ENCODE results near the gene MINK1.

Gene MINK1

DNA sequence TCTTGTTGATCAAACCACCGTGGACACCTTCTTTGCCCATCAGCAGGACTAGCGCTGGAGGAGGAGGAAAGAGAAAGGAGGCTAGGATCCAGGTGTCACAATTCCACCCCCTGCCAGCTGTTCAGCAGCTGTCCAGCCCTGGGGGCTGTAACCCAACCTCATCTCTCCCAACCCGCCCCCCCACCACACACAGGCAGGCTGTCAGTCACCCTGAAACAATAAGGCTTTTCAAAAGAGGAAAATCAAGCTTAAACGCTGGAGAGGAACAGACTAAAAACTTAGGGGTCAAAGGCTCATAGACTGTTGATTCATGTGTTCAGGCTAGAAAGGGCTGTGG, 112.8 kb downstream of the MINK1 start:
- TF ChIP-seq, protein P1, sequence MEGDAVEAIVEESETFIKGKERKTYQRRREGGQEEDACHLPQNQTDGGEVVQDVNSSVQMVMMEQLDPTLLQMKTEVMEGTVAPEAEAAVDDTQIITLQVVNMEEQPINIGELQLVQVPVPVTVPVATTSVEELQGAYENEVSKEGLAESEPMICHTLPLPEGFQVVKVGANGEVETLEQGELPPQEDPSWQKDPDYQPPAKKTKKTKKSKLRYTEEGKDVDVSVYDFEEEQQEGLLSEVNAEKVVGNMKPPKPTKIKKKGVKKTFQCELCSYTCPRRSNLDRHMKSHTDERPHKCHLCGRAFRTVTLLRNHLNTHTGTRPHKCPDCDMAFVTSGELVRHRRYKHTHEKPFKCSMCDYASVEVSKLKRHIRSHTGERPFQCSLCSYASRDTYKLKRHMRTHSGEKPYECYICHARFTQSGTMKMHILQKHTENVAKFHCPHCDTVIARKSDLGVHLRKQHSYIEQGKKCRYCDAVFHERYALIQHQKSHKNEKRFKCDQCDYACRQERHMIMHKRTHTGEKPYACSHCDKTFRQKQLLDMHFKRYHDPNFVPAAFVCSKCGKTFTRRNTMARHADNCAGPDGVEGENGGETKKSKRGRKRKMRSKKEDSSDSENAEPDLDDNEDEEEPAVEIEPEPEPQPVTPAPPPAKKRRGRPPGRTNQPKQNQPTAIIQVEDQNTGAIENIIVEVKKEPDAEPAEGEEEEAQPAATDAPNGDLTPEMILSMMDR (IDR thresholded peaks at IDR 0.05) = no peak
- TF ChIP-seq ZFX (IDR thresholded peaks at IDR 0.05; ENCODE audit: borderline replicate concordance) = no peak
- peak overlapping the region; percentile 100 for H3K27ac ChIP-seq

GRCh38 chr17:4946312-4946976, 113.3 kb downstream of the MINK1 start:
- no peak for TF ChIP-seq ZFX (IDR thresholded peaks at IDR 0.05; ENCODE audit: borderline replicate concordance)
- TF ChIP-seq, protein P1 (IDR thresholded peaks at IDR 0.05) = no peak
- peak overlapping the region; percentile 100 for H3K27ac ChIP-seq

DNA sequence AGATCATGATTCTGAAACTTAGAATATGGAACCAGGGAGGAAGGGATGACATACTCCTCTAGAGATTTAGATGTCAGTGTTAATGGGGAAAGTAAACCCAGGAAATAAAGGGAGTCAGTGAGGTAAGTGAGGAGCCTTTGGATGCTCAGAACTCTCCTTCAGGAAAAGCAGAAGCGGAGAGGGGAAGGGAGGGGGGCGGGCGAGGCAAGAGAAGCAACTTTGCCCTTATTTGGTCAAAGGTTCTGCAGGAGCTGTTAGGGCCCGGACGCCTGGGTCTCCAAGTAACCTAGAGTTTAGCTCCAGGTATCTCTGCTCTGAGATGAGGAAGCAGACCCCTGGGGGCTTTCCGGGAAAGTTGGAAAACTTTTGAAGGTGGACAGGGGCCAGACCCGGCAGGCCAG, 113.9 kb downstream of the MINK1 start:
- TF ChIP-seq ZFX (IDR thresholded peaks at IDR 0.05; ENCODE audit: borderline replicate concordance) = no peak
- TF ChIP-seq, protein P1 (IDR thresholded peaks at IDR 0.05) = no peak
- H3K27ac ChIP-seq = peak overlapping the region; percentile 100

Measured in 22Rv1 (cell line).